H54 (cell line): Measurements from ENCODE around the gene ZNF474.

ENCODE experiments used
- DNase-seq: peaks from one replicate; pipeline ENCODE4 v3.0.0; 2011; ENCODE audit warnings: low spot score, mixed read lengths; ENCODE audit not compliant: insufficient read length
- FAIRE-seq: peaks from 3 replicates; lab custom pipeline; 2011; peaks lifted over from hg19 to GRCh38; lab: Jason Lieb, UNC
- POLR2A ChIP-seq: IDR thresholded peaks from 2 replicates; pipeline ENCODE4 v1.6.1; 2011; ENCODE audit warnings: low read depth, mild to moderate bottlenecking, low read length

Gene ZNF474

GRCh38 chr5:122173474-122174415 is 44.4 kb downstream of the ZNF474 start:
- no peak for DNase-seq
- no peak for FAIRE-seq

GRCh38 chr5:122175091-122175490 is 45.7 kb downstream of the ZNF474 start:
- FAIRE-seq, result no peak

More at GRCh38 chr5:122173474-122174415, 44.4 kb downstream of the ZNF474 start:
- TF ChIP-seq POLR2A, result no peak

GRCh38 chr5:122175852-122176251 is 46.5 kb downstream of the ZNF474 start:
- DNase-seq, result no peak
- FAIRE-seq, result no peak
- no peak for TF ChIP-seq POLR2A

More at GRCh38 chr5:122175091-122175490, 45.7 kb downstream of the ZNF474 start:
- TF ChIP-seq POLR2A, result no peak
- no peak for DNase-seq

DNA sequence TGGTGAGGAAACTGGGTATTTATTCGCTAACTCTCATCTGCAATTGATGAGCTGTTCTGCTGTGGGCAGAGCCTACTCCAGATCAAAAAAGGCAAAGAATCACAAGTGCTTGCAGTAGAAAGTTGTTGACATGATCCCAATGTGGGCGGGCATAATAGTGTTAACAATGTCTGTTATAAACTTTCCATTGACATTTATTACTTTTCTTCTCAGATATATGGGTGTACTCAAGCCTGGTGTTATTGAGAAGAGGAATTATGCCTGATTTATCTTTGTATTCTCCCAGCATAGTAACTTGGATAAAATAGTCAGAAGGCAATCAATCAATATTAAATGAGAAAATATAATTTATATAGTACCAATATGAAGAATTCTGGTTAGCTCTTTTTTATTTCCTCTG is 47.8 kb downstream of the ZNF474 start:
- TF ChIP-seq POLR2A, result no peak
- no peak for FAIRE-seq
- no peak for DNase-seq

DNA sequence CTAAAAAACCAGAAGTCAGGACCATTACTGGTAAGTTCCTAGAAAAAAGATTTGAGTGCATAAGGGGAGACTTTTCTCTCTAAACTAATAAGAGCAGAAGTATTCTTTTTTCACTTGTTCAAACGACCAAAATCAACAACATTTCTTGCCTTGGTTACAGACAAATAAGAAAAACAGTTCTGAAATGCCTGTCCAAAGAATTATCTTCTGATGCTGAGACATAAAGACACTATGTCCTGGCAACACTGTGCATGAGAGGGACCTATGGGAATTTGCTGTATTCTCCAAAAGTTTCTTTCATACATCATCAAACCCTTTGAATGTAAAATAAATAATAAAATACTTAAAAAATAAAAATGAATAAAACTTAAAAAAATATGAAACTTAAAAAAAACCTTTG is 50.4 kb downstream of the ZNF474 start:
- no peak for TF ChIP-seq POLR2A
- DNase-seq (no peak), FAIRE-seq (no peak)

DNA sequence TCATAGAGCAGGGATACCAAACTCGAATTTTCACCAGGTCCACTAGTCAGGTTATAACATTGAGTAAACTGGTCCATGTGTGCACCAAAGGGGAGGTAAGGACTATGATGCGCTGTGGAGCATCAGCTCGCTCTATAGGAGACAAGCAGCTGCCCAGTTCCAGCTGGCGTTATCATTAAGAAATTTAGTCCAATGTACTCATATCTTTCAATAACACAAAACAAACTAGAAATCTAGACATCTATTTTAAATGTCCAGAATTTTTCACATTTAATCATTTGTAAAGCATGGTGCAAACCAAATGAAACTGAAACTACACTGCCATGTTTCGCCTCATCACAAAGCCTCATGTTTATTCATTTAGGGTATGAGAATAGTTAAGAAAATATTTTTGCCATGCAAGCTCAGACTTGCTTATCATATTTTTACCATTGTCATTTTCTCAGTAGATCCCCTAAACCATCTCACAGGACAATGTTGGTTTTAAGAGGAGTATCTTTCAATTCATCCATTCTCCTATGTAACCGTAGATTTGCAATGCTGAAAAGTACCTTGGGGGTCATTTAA is 50.9 kb downstream of the ZNF474 start:
- no peak for TF ChIP-seq POLR2A
- DNase-seq (no peak), FAIRE-seq (no peak)

DNA sequence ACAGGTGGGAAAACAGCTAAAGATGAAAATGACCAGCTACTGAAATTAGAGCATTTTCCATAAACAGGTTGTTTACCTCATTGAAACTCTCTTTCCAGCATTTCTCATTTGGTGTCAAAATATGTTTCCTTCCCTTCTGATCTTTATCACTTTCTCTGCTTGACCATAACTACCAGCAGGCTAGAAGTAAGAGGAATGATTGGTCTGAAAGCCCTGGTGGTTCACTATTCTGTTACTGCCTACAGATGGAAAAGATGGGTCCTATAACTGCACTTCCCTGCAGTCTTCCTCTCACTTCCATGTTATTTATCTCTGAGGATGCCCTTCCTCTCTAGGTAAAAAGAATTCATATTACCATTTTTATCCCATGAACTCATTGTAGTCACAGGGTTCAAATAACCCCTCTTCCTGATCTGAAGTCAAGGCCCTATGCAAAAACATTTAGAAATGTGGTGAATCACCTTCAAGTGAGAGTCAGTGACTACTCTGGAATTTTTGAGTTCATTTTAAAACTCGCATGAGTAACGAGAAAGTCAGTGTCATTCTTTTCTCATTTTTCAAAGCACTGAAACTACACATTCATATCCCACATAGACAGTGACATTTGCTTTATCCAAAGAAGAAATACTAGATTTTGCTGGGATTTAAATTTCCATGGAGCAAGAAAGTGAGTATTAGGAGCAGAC is 51.7 kb downstream of the ZNF474 start:
- DNase-seq, result no peak
- TF ChIP-seq POLR2A, result no peak
- peak; percentile 94 for FAIRE-seq

DNA sequence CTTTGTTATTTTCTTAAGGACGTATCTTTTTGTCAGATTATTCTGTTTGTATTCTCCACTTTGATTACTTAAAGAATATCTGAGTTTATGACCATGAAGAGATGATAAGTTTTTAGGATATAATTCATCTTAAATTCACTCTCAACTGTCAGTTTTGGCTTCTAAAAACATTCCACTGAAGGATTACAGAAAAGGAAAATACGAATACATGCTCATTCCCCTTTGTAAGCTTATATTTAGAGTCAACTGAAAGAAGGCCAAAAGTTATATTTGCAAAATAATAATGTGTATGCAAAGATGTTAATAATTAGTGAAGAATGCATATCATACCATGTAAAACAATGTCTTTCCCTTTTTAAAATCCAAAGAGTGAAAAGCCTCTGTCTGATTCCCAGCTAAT is 52.5 kb downstream of the ZNF474 start:
- FAIRE-seq (peak; percentile 15), DNase-seq (no peak)
- TF ChIP-seq POLR2A, result no peak

DNA sequence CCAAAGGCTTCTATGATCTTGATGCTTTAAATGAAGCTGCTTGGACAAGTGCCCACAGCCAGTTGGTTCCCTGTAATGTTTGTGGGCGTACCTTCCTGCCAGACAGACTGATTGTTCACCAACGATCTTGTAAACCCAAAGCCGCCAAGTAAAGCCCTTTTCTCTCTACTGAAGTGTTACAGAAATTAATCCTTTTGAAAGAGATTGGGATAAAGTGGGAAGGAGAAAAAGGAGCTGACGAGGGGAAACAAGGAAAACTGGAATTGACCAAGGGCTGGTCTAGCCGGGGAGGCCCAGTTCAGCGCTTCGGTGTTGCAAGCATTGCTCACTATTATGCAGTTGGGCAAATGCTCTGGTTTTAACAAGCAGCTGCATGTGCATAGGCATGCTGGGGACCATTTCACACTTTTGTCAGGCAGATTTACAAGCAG is 53.2 kb downstream of the ZNF474 start:
- DNase-seq (no peak), FAIRE-seq (peak; percentile 93)
- no peak for TF ChIP-seq POLR2A

DNA sequence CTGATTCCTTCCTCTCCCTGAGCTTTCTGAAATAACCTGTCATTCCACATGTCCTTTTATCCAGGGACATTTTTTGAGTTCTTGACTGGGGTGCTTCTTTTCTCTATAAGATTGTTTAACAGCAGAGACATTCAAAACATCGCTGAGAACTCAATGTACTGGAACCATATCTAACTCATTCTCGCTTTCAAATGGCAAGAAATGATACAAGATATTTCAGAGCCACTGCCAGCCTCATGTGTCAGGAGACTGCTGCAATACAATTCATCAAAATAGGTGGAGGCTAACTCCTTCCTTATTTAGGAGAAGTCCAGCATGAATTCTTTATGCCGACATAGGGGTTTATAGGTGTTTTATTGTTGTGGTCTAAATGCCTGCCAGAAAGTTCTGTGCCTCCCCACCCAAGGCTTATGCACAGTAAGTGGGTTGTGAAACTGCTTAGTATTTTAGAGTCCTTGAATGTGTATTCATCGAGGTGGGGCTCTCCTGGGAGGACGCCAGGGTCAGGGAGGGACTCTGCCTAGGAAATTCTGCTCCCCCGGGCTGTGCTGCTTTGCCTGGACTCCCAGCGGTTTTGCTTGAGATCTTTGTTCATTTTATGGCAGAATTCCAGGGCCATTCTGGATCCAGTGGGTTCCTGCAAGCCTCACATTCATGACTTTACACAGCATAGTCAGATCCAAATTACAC is 53.9 kb downstream of the ZNF474 start:
- TF ChIP-seq POLR2A, result no peak
- FAIRE-seq (peak; percentile 71), DNase-seq (peak; percentile 19)

GRCh38 chr5:122183788-122184170 is 54.4 kb downstream of the ZNF474 start:
- FAIRE-seq (no peak), DNase-seq (no peak)
- no peak for TF ChIP-seq POLR2A

- no peak for DNase-seq
- TF ChIP-seq POLR2A, result no peak
- no peak for FAIRE-seq
These were observed 55.4 kb downstream of the ZNF474 start for GRCh38 chr5:122184676-122185255.

GRCh38 chr5:122187426-122187825 is 58.1 kb downstream of the ZNF474 start:
- DNase-seq, result no peak
- no peak for TF ChIP-seq POLR2A
- FAIRE-seq, result no peak
